GM18868 (cell line): ENCODE results near the gene CDH23.

Source experiments
- ATAC-seq: cut with Tn5 transposase; IDR thresholded peaks from one replicate; pipeline ENCODE4 v1.9.1; 2021; ENCODE audit warnings: mild to moderate bottlenecking, moderate library complexity; ENCODE audit not compliant: unreplicated experiment

CDH23 gene

GRCh38 chr10:71817831-71818655, 421.3 kb downstream of the CDH23 start:
- ATAC-seq: no peak

- ATAC-seq: no peak
Observed at GRCh38 chr10:71818674-71819260, 422.0 kb downstream of the CDH23 start.

GRCh38 chr10:71819441-71819861, 422.7 kb downstream of the CDH23 start:
- ATAC-seq: no peak

- no peak for ATAC-seq
Observed at GRCh38 chr10:71819985-71820384, 423.3 kb downstream of the CDH23 start.

- no peak for ATAC-seq
Observed at GRCh38 chr10:71820966-71821365, 424.2 kb downstream of the CDH23 start.

GRCh38 chr10:71821909-71822763, 425.4 kb downstream of the CDH23 start:
- ATAC-seq: no peak

- no peak for ATAC-seq
Observed at GRCh38 chr10:71823356-71823755, 426.6 kb downstream of the CDH23 start.

GRCh38 chr10:71824333-71824732, 427.6 kb downstream of the CDH23 start:
- no peak for ATAC-seq

- ATAC-seq: no peak
Observed at GRCh38 chr10:71825217-71825616, 428.5 kb downstream of the CDH23 start.

- ATAC-seq: no peak
Observed at GRCh38 chr10:71827852-71828251, 431.1 kb downstream of the CDH23 start.

- ATAC-seq: no peak
Observed at GRCh38 chr10:71828702-71829101, 432.0 kb downstream of the CDH23 start.

GRCh38 chr10:71829171-71829570, 432.5 kb downstream of the CDH23 start:
- ATAC-seq: no peak

- no peak for ATAC-seq
Observed at GRCh38 chr10:71829896-71830295, 433.2 kb downstream of the CDH23 start.

- no peak for ATAC-seq
Observed at GRCh38 chr10:71830726-71831125, 434.0 kb downstream of the CDH23 start.

GRCh38 chr10:71831646-71832552, 435.2 kb downstream of the CDH23 start:
- ATAC-seq: no peak

GRCh38 chr10:71832967-71833366, 436.2 kb downstream of the CDH23 start:
- ATAC-seq: no peak

GRCh38 chr10:71833451-71834342, 437.0 kb downstream of the CDH23 start:
- ATAC-seq: no peak

- ATAC-seq: no peak
Observed at GRCh38 chr10:71834343-71834674, 437.6 kb downstream of the CDH23 start.
